ENCODE measurements around the gene DPYSL3.

The DPYSL3 gene

GRCh38 chr5:147426640-147427327 lies 83.1 kb downstream of the DPYSL3 start:
- TF ChIP-seq, protein P1, sequence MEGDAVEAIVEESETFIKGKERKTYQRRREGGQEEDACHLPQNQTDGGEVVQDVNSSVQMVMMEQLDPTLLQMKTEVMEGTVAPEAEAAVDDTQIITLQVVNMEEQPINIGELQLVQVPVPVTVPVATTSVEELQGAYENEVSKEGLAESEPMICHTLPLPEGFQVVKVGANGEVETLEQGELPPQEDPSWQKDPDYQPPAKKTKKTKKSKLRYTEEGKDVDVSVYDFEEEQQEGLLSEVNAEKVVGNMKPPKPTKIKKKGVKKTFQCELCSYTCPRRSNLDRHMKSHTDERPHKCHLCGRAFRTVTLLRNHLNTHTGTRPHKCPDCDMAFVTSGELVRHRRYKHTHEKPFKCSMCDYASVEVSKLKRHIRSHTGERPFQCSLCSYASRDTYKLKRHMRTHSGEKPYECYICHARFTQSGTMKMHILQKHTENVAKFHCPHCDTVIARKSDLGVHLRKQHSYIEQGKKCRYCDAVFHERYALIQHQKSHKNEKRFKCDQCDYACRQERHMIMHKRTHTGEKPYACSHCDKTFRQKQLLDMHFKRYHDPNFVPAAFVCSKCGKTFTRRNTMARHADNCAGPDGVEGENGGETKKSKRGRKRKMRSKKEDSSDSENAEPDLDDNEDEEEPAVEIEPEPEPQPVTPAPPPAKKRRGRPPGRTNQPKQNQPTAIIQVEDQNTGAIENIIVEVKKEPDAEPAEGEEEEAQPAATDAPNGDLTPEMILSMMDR (IDR thresholded peaks at IDR 0.05; ENCODE audit: low read depth, low read length), result no peak
- DNase-seq (ENCODE audit: extremely low read depth, low read depth), result no peak

DNA sequence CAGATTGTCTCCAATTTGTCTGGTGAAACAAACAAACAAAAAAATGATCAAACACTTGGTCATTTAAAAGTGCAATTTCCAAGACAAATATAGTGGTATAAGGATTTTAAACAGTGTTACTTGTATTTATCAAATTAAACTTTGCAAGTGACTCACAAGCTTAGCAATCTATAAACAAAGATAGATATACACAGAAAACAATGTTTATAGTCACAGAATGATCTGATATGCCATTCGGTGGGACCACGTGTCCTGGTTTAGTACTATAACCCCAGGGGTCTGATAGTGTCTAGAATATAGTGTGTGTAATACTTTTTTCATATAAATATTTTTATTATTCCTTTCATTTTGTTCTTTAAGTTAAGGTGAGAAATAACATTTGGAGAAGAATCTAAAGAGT lies 91.3 kb downstream of the DPYSL3 start:
- no peak for DNase-seq (ENCODE audit: extremely low read depth, low read depth)
- TF ChIP-seq, protein P1 (IDR thresholded peaks at IDR 0.05; ENCODE audit: low read depth, low read length), result no peak

GRCh38 chr5:147417135-147417813 lies 92.6 kb downstream of the DPYSL3 start:
- DNase-seq (ENCODE audit: extremely low read depth, low read depth), result peak; percentile 82
- TF ChIP-seq, protein P1 (IDR thresholded peaks at IDR 0.05; ENCODE audit: low read depth, low read length), result no peak

GRCh38 chr5:147415651-147416050 lies 94.2 kb downstream of the DPYSL3 start:
- DNase-seq (ENCODE audit: extremely low read depth, low read depth), result no peak
- TF ChIP-seq, protein P1 (IDR thresholded peaks at IDR 0.05; ENCODE audit: low read depth, low read length), result no peak

GRCh38 chr5:147413266-147413665 lies 96.6 kb downstream of the DPYSL3 start:
- TF ChIP-seq, protein P1 (IDR thresholded peaks at IDR 0.05; ENCODE audit: low read depth, low read length), result no peak

GRCh38 chr5:147412561-147412960 lies 97.3 kb downstream of the DPYSL3 start:
- TF ChIP-seq, protein P1 (IDR thresholded peaks at IDR 0.05; ENCODE audit: low read depth, low read length), result no peak

More at GRCh38 chr5:147413266-147413665, 96.6 kb downstream of the DPYSL3 start:
- DNase-seq (ENCODE audit: extremely low read depth, low read depth), result no peak

More at GRCh38 chr5:147412561-147412960, 97.3 kb downstream of the DPYSL3 start:
- DNase-seq (ENCODE audit: extremely low read depth, low read depth), result no peak

All from AG09319 (cell line).